Mucosa of stomach (tissue), 1 donor: ENCODE measurements around the gene SRSF5.
A peak's percentile ranks its signal among the peaks of the same experiment; 100 is the strongest.

Experiments
- H3K27me3 ChIP-seq: one replicate; pipeline ENCODE4 v1.7.0; 2013; ENCODE audit warnings: mild to moderate bottlenecking, low read length; ENCODE audit not compliant: control insufficient read depth, insufficient read depth
- H3K36me3 ChIP-seq: one replicate; pipeline ENCODE4 v1.7.0; 2013; ENCODE audit warnings: low read length; ENCODE audit not compliant: control insufficient read depth, insufficient read depth
- H3K4me1 ChIP-seq: one replicate; pipeline ENCODE4 v1.7.0; 2013; ENCODE audit warnings: mild to moderate bottlenecking, low read length; ENCODE audit not compliant: control insufficient read depth, insufficient read depth
- H3K4me3 ChIP-seq: one replicate; pipeline ENCODE4 v1.7.0; 2013; ENCODE audit warnings: low read length
- H3K9ac ChIP-seq: one replicate; pipeline ENCODE4 v1.7.0; 2013; ENCODE audit warnings: mild to moderate bottlenecking, low read length, moderate library complexity
- H3K9me3 ChIP-seq: one replicate; pipeline ENCODE4 v1.7.0; 2013; ENCODE audit warnings: mild to moderate bottlenecking, low read length, moderate library complexity; ENCODE audit not compliant: control insufficient read depth
- donor health status: Pancreatic carcinoma.

SRSF5 gene

DNA sequence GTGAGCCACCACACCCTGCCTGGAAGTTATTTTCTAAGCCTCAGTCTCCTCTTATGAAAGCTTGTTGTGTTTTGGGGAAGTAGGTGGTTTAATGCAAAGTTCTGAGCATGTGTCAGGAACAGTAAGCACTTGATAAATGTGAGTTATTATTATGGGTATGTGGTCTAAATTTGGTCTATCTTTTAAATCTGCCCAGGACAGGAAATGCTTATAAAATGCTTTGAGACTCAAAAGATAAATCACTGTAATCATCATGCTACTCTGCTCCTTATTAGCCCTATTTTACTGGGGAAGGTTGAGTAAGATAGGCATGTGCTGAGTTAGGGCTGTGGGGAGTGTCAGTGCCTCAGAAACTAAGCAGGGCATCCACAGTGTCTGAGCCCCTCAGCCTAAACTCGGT lies 13.1 kb upstream of the SRSF5 start:
- no peaks in the 10 kb centered on the region for H3K9me3 ChIP-seq
- H3K27me3 ChIP-seq, result no peaks in the 10 kb centered on the region
- no peak overlapping the region for H3K9ac ChIP-seq
- peaks cover 21% of the 10 kb centered on the region for H3K4me1 ChIP-seq
- no peaks in the 10 kb centered on the region for H3K36me3 ChIP-seq
- H3K4me3 ChIP-seq, result no peak overlapping the region

GRCh38 chr14:69754487-69754886 lies 12.5 kb upstream of the SRSF5 start:
- H3K36me3 ChIP-seq, result no peaks in the 10 kb centered on the region
- no peak overlapping the region for H3K4me3 ChIP-seq
- H3K9me3 ChIP-seq, result no peaks in the 10 kb centered on the region
- H3K4me1 ChIP-seq, result peaks cover 21% of the 10 kb centered on the region
- H3K9ac ChIP-seq, result no peak overlapping the region
- H3K27me3 ChIP-seq, result no peaks in the 10 kb centered on the region

DNA sequence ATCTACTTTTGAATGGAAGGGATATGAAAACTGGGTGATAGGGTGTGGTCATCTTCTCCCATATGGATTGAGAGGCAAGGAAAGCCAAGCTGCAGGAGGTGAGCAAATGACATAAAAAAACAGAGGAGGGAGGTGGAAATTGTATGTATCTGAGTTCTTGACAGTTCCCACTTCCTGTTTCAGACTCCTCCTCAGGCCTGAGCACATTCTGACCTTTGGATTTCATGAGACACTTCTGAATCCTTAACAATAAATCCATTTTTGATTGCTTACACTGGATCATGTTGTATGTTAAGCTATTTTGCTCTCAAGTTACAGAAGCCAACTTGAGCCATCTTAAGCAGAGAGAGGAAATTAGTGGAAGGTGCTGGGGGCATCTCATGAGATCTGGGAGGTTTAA lies 11.6 kb upstream of the SRSF5 start:
- H3K36me3 ChIP-seq, result no peaks in the 10 kb centered on the region
- H3K9ac ChIP-seq, result no peak overlapping the region
- no peaks in the 10 kb centered on the region for H3K27me3 ChIP-seq
- no peak overlapping the region for H3K4me3 ChIP-seq
- H3K4me1 ChIP-seq, result peaks cover 15% of the 10 kb centered on the region
- H3K9me3 ChIP-seq, result no peaks in the 10 kb centered on the region

GRCh38 chr14:69755784-69756183 lies 11.2 kb upstream of the SRSF5 start:
- Histone ChIP-seq H3K9ac (no peak overlapping the region), H3K4me3 (no peak overlapping the region), H3K27me3 (no peaks in the 10 kb centered on the region), H3K4me1 (peaks cover 13% of the 10 kb centered on the region), H3K36me3 (no peaks in the 10 kb centered on the region), H3K9me3 (no peaks in the 10 kb centered on the region)

DNA sequence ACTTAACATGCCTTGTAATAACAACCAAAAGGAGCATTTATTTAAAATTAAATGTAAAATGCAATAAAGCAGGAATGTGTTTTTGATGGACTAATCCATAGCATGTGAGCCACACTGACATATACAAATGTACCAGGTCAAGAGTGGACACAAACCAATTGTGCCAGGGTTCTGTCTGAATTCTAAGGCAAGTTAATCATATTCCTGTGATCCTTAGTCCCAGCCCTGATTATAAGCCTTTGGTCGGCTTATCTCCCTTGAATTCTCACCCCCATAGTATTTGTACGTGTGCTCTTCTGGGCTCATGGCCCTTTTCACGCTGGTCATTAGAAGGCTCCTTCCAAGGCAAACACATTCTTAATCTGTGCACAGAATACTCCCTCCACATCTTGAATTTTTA lies 10.6 kb upstream of the SRSF5 start:
- no peaks in the 10 kb centered on the region for H3K36me3 ChIP-seq
- H3K4me3 ChIP-seq, result no peak overlapping the region
- no peak overlapping the region for H3K9ac ChIP-seq
- H3K9me3 ChIP-seq, result no peaks in the 10 kb centered on the region
- H3K27me3 ChIP-seq, result no peaks in the 10 kb centered on the region
- peaks cover 13% of the 10 kb centered on the region for H3K4me1 ChIP-seq

GRCh38 chr14:69760810-69761209 lies 6.1 kb upstream of the SRSF5 start:
- no peaks in the 10 kb centered on the region for H3K36me3 ChIP-seq
- H3K9ac ChIP-seq, result no peak overlapping the region
- H3K27me3 ChIP-seq, result no peaks in the 10 kb centered on the region
- H3K4me3 ChIP-seq, result no peak overlapping the region
- peaks cover 10% of the 10 kb centered on the region for H3K4me1 ChIP-seq
- H3K9me3 ChIP-seq, result no peaks in the 10 kb centered on the region

GRCh38 chr14:69763761-69764510 lies 3.0 kb upstream of the SRSF5 start:
- Histone ChIP-seq H3K36me3 (peaks cover 3% of the 10 kb centered on the region), H3K4me1 (peaks cover 15% of the 10 kb centered on the region), H3K9me3 (no peaks in the 10 kb centered on the region), H3K9ac (no peak overlapping the region), H3K27me3 (no peaks in the 10 kb centered on the region), H3K4me3 (no peak overlapping the region)

- Histone ChIP-seq H3K27me3 (no peaks in the 10 kb centered on the region), H3K4me1 (peaks cover 23% of the 10 kb centered on the region), H3K9me3 (no peaks in the 10 kb centered on the region), H3K4me3 (peak overlapping the region; percentile 99), H3K36me3 (peaks cover 13% of the 10 kb centered on the region), H3K9ac (peak overlapping the region; percentile 100)
These were observed 542 bp downstream of the SRSF5 start for GRCh38 chr14:69767369-69767999.

- H3K9me3 ChIP-seq, result no peaks in the 10 kb centered on the region
- H3K36me3 ChIP-seq, result peaks cover 13% of the 10 kb centered on the region
- peak overlapping the region; percentile 100 for H3K9ac ChIP-seq
- no peaks in the 10 kb centered on the region for H3K27me3 ChIP-seq
- peaks cover 19% of the 10 kb centered on the region for H3K4me1 ChIP-seq
- peak overlapping the region; percentile 99 for H3K4me3 ChIP-seq
These were observed 1.9 kb downstream of the SRSF5 start for GRCh38 chr14:69768873-69769272.

DNA sequence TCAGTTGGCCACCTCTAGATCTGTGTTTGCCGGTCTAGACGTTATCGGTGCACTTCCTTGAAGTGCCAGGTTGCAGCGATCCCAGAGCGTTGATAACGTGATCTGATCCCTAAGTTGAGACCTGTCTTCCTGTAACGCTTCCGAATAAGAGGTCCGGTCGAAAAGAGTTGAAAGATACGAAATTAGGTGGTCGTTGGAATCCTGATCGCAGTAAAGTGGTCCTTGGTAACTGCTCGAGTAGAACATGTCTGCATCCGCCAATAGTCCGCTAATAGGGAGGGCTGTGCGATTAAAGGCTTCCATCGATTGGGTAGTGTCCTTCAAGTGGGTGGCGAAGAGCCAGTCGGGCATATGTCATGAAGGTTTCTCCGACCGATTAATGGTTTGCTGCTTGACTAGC lies 2.7 kb downstream of the SRSF5 start:
- no peak overlapping the region for H3K9ac ChIP-seq
- H3K9me3 ChIP-seq, result no peaks in the 10 kb centered on the region
- H3K27me3 ChIP-seq, result no peaks in the 10 kb centered on the region
- peaks cover 13% of the 10 kb centered on the region for H3K36me3 ChIP-seq
- H3K4me1 ChIP-seq, result peaks cover 19% of the 10 kb centered on the region
- no peak overlapping the region for H3K4me3 ChIP-seq

DNA sequence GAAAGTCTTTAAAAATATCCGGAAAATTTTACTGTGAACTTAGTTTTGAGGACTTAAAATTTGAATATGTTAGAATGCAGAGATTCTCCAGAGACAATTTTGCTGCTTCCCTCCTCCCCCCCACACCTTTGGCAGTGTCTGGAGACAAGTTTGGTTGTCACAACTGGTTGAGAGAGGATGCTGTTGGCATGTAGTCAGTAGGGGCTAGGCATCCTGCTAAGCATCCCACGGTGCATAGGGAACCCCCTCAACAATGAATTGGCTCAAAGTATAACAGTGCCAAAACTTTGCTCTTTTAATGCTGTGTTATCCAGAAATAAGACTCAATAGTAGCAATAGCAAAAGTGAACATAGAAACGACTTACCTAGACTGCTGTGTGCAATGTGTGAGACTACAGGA lies 3.6 kb downstream of the SRSF5 start:
- Histone ChIP-seq H3K4me1 (peaks cover 19% of the 10 kb centered on the region), H3K9ac (no peak overlapping the region), H3K4me3 (no peak overlapping the region), H3K27me3 (no peaks in the 10 kb centered on the region), H3K9me3 (no peaks in the 10 kb centered on the region), H3K36me3 (peaks cover 13% of the 10 kb centered on the region)

- Histone ChIP-seq H3K36me3 (peaks cover 13% of the 10 kb centered on the region), H3K27me3 (no peaks in the 10 kb centered on the region), H3K9ac (no peak overlapping the region), H3K4me3 (no peak overlapping the region), H3K9me3 (no peaks in the 10 kb centered on the region), H3K4me1 (peaks cover 19% of the 10 kb centered on the region)
These were observed 4.2 kb downstream of the SRSF5 start for GRCh38 chr14:69771136-69771535.
